Choroid plexus epithelial cell (primary cell): ENCODE data around the gene FBH1.

Experiments
- DNase-seq: peaks from one replicate; pipeline ENCODE4 v3.0.0-alpha.2; 2010; ENCODE audit warnings: low read depth
- H3K4me3 ChIP-seq: 2 replicates; pipeline ENCODE4 v1.5.1; 2011; ENCODE audit warnings: low read depth, mild to moderate bottlenecking, control low read depth, low read length, moderate library complexity
- CTCF ChIP-seq: conservative IDR thresholded peaks from 2 replicates; pipeline ENCODE4 v1.5.1; 2011; ENCODE audit warnings: low read depth, mild to moderate bottlenecking, control low read depth, inconsistent platforms, low read length, moderate library complexity

The FBH1 gene

GRCh38 chr10:5929442-5929841 is 39.4 kb downstream of the FBH1 start:
- DNase-seq: no peak
- no peak for TF ChIP-seq CTCF
- H3K4me3 ChIP-seq: no peak overlapping the region

GRCh38 chr10:5930272-5930671 is 40.2 kb downstream of the FBH1 start:
- TF ChIP-seq CTCF: no peak
- H3K4me3 ChIP-seq: no peak overlapping the region
- no peak for DNase-seq

GRCh38 chr10:5932345-5932744 is 42.3 kb downstream of the FBH1 start:
- TF ChIP-seq CTCF: no peak
- DNase-seq: no peak
- no peak overlapping the region for H3K4me3 ChIP-seq

GRCh38 chr10:5933909-5934546 is 44.0 kb downstream of the FBH1 start:
- no peak overlapping the region for H3K4me3 ChIP-seq
- no peak for TF ChIP-seq CTCF
- no peak for DNase-seq

- no peak overlapping the region for H3K4me3 ChIP-seq
- TF ChIP-seq CTCF: no peak
- DNase-seq: no peak
Measured at GRCh38 chr10:5935628-5936027, 45.6 kb downstream of the FBH1 start.

GRCh38 chr10:5937016-5937415 is 47.0 kb downstream of the FBH1 start:
- H3K4me3 ChIP-seq: no peak overlapping the region
- TF ChIP-seq CTCF: no peak
- no peak for DNase-seq

- H3K4me3 ChIP-seq: no peak overlapping the region
- no peak for TF ChIP-seq CTCF
- no peak for DNase-seq
Measured at GRCh38 chr10:5938291-5938690, 48.2 kb downstream of the FBH1 start.
